Ascending aorta (tissue), 2 donors: ENCODE data around the gene BAK1. TPM values are rescaled to one million over a fixed set of nuclear protein-coding genes. Genes with fewer than 3 reads are reported as not detected.
"Not testable (repeated sequence)": the region's sequence is repeated elsewhere in the genome, so short reads cannot be mapped to it uniquely, and the experiment has no call there.

ENCODE experiments used
- DNase-seq, 2 donors: peaks; one replicate each; pipeline ENCODE4 v3.0.0-alpha.2; 2019; ENCODE audit warnings: low spot score in 2 of 2
- H3K27ac ChIP-seq, 2 donors: fragments of 200-600 bp; sonication (generic); one replicate each; pipeline ENCODE4 v1.5.1; 2016 to 2017; ENCODE audit warnings: mild to moderate bottlenecking in 1 of 2
- H3K27me3 ChIP-seq: fragments of 200-600 bp; sonication (generic); one replicate; pipeline ENCODE4 v1.5.1; 2017
- H3K36me3 ChIP-seq, 2 donors: fragments of 200-600 bp; sonication (generic); one replicate each; pipeline ENCODE4 v1.5.1; 2016
- H3K4me1 ChIP-seq, 2 donors: fragments of 200-600 bp; sonication (generic); one replicate each; pipeline ENCODE4 v1.5.1; 2016 to 2017; ENCODE audit warnings: mild to moderate bottlenecking in 1 of 2
- H3K4me3 ChIP-seq, 2 donors: fragments of 200-600 bp; sonication (generic); one replicate each; pipeline ENCODE4 v1.5.1; 2016 to 2017; ENCODE audit warnings: mild to moderate bottlenecking in 1 of 2
- H3K9me3 ChIP-seq, 2 donors: fragments of 200-600 bp; sonication (generic); one replicate each; pipeline ENCODE4 v1.5.1; 2016
- CTCF ChIP-seq, 3 experiments: fragments of 200-600 bp in 2 of 3; fragments of 450-650 bp in 1 of 3; sonication (generic) in 2 of 3; IDR thresholded peaks; one replicate each; pipeline ENCODE4 v1.5.1; 2016 to 2019; ENCODE audit warnings: antibody characterized with exemption in 3 of 3, mild to moderate bottlenecking in 1 of 3, moderate library complexity in 1 of 3
- intact Hi-C: fragments of 100-400 bp; cut with DNase I; formaldehyde crosslinking; loops from one replicate; pipeline ENCODE4 v1.15.1; 2023
- total RNA-seq: library from RNA; depleted of rRNA; stranded (reverse); fragments of >200 nt; gene quantifications from one replicate; pipeline ENCODE4 v1.1.0, GENCODE V29; 2016

Gene BAK1
- total RNA-seq, 1 donor from 2014 or later: 8.7 TPM

- Histone ChIP-seq H3K27me3 (no peaks in the 10 kb centered on the region), H3K4me3 (no peak overlapping the region), H3K36me3 (no peaks in the 10 kb centered on the region), H3K27ac (no peak overlapping the region), H3K9me3 (no peaks in the 10 kb centered on the region), H3K4me1 (no peaks in the 10 kb centered on the region)
- intact Hi-C loops: no loop called here
- TF ChIP-seq CTCF (IDR thresholded peaks at IDR 0.05): no peak
- DNase-seq: no peak
Measured at GRCh38 chr6:33599413-33599938, 19.4 kb upstream of the BAK1 start.

GRCh38 chr6:33597551-33598322 lies 17.7 kb upstream of the BAK1 start:
- H3K27ac ChIP-seq: no peak overlapping the region
- no peak for DNase-seq
- H3K36me3 ChIP-seq: no peaks in the 10 kb centered on the region
- no peak overlapping the region for H3K4me3 ChIP-seq
- H3K27me3 ChIP-seq: no peaks in the 10 kb centered on the region
- no peaks in the 10 kb centered on the region for H3K9me3 ChIP-seq
- H3K4me1 ChIP-seq: no peaks in the 10 kb centered on the region
- intact Hi-C loops: no loop called here
- TF ChIP-seq CTCF (IDR thresholded peaks at IDR 0.05): no peak

- H3K9me3 ChIP-seq, H3K36me3 ChIP-seq, H3K4me1 ChIP-seq, DNase-seq, H3K27me3 ChIP-seq, H3K4me3 ChIP-seq, intact Hi-C loops, H3K27ac ChIP-seq: not testable (repeated sequence)
Measured at GRCh38 chr6:33596894-33597293, 16.8 kb upstream of the BAK1 start.

GRCh38 chr6:33595001-33595846 lies 15.1 kb upstream of the BAK1 start:
- H3K36me3 ChIP-seq: no peaks in the 10 kb centered on the region
- intact Hi-C loops: no loop called here
- H3K4me1 ChIP-seq: no peaks in the 10 kb centered on the region
- H3K27me3 ChIP-seq: no peaks in the 10 kb centered on the region
- DNase-seq: no peak
- H3K9me3 ChIP-seq: no peaks in the 10 kb centered on the region
- TF ChIP-seq CTCF (IDR thresholded peaks at IDR 0.05): no peak
- H3K27ac ChIP-seq: no peak overlapping the region
- H3K4me3 ChIP-seq: no peak overlapping the region

GRCh38 chr6:33593414-33593727 lies 13.3 kb upstream of the BAK1 start:
- Histone ChIP-seq H3K27ac (no peak overlapping the region), H3K9me3 (no peaks in the 10 kb centered on the region)

More at GRCh38 chr6:33593414-33593727, 13.3 kb upstream of the BAK1 start:
- Histone ChIP-seq H3K36me3 (no peaks in the 10 kb centered on the region), H3K4me3 (peak overlapping the region in 1 of 2 donors; percentile 39), H3K4me1 (no peaks in the 10 kb centered on the region), H3K27me3 (no peaks in the 10 kb centered on the region)
- no peak for TF ChIP-seq CTCF (IDR thresholded peaks at IDR 0.05)
- intact Hi-C loops: no loop called here
- no peak for DNase-seq
